T-helper 9 cell (primary cell): ENCODE measurements around the gene SMIM32.

Experiments used
- DNase-seq: peaks from one replicate; pipeline ENCODE4 v3.0.0-alpha.2; 2020

Gene SMIM32

DNA sequence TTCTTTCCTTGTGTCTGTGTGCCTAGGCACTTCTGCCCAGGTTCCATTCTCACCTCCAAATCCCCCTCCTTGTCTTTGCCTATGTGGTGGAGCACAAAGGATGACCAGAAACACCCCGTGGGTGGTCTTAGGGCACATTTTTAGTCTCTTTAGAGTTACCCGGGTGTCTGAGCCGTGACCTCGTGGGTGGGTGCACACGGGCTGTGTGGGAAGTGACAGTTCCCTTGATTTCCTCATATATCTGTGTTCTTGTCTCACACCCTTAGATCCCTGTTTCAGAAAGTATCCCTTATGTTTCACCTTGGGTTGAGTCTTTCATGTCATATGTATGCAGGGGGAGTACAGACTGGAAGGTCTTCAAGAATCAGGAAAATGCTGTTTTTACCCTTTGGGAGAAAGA lies 13.4 kb upstream of the SMIM32 start:
- no peak for DNase-seq

DNA sequence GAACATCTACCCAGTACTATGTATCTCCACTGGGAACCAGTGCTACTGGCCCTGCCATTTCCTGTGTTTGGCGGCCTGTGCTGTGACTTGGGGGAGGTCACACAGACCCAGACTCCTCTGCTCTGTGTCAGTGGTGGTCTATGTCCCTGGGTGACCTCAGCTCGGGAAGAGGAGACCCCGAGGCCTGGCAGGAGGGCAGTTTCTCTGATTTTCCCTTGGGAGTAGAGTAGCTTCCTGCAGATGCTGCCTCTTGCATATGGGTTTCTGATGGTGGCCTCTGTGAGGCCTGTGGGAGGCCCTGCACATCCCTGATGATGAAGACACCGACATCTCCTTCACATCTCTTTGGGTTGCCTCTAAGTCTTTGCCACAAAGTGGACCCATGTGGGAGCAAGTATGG lies 13.0 kb upstream of the SMIM32 start:
- DNase-seq: no peak

DNA sequence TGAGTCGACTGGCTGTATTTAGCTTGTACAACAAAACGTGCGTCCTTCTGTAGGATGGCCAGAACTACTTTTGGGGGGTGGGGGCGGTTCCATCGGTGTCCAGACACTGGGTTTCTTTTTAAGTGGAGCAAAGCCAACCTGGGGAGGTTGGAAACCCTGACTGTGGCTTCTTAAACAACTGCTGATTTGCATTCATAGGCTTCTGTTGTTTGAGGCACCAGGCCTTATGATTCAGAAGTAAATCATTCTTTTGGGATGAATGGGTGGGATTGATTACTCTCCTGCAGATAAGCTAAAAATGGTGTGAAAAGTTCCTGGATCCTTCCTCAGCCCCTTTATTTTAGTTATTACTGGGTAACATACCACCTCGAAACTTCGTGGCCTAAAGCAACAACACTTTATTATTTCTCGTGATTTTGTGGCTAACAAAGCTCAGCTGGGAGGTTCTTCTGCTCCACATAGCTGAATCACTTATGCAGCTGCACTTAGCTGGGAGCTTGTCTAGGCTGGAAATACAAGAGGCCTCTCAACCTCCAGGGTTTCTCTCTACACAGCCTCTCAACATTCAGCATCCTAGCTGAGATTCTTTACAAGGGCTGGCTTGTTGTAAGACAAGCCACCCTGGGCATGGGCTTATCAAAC lies 12.2 kb upstream of the SMIM32 start:
- DNase-seq: no peak

DNA sequence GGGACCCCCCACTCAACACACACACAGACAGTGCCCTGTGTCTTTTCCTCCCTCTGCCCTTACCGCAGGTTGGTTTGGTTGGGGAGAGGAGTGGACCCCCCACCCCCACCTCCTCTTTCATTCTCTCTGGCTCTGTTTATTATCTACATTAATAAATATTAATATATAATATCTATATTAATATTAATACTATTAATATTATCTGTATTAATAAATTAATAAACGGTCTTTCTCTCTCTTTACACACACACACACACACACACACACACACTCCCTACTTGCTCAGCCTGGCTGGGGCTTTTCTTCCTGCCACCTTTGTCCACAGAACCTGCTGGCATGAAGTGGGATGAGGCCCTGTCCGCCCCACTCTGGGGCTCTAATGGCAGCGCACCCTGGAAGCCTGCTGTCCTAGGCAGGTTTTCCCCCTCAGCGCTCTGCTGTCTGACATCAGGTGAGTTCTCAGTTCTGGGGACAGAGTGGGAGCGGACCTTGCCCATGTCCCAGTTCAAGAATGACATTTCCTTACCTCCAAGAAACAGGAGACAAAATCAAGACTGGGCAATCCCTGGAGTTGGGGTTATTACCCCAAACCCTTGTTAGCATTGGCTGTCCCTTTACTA lies 10.5 kb upstream of the SMIM32 start:
- DNase-seq: no peak

DNA sequence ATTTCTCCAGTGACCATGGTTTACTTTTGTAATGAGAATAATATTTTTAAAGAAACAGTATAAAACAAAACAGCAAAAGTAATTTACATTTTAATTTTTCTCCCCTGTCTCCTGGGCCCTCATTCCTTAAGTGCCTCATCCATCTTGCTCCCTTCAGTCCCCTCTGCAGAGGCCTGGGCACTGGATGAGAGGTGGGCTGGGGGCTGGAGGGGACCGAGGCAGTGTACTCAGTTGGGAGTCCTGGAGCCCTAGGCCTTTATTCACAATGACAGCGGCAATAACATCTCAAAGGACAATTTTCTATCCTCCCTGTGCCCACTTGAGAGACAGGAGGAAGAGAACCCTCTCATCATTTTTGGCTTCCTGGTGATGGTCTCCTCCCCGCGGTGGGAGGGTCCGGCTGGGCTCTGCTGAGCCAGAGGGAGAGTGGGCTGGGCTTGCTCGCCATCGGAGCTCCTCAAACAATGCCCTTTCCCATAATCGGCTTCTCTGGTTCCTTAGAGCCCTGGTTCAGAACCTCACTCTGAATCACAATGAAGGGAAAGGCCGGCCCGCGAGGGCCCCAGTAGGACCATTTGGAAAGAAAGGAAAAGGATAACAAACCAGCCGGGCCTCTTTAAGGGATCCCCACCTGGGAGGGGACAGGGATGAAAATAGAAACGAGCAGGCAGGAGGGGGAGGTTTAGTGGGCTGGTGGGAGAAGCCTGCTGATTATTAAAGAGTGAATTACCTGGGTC lies 9.7 kb upstream of the SMIM32 start:
- DNase-seq: no peak

DNA sequence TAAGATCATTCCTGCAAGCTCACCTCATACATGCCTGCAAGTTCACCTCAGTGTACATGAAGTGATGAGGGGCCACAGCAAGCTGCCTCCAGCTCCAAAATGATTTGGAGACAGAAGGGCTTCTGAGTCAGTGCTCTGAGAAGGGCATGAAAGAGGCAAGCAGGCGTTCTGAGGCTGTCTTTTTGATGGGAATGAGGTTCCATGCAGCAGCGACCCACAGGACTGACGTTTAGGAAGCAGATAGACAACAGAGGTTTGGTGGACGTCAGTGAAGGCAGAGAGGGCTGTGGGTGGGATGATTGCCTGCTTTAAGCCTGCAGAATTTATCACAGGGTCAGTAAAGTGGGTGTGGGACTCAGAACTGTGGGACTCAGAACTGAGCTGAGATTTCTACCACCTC lies 8.9 kb upstream of the SMIM32 start:
- DNase-seq: no peak

DNA sequence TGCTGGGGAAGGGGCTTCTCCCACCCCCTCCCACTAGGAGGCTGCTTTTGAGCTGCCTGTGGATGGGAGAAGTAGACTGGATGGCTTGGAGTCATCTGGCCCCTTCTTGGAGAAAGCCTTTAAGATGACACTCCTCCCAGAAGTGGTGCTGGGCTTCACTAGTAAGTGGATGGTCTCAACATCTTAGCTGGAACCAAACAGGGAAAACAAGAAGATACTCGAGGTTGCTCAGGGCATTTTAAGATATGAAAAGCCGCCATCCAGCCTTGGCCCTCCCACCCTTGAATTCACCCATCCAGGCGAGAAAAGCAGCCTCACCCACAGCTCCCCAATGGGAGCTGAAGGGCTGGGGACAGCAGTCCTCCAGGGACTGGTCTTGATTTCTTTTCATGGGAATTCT lies 7.8 kb upstream of the SMIM32 start:
- no peak for DNase-seq

DNA sequence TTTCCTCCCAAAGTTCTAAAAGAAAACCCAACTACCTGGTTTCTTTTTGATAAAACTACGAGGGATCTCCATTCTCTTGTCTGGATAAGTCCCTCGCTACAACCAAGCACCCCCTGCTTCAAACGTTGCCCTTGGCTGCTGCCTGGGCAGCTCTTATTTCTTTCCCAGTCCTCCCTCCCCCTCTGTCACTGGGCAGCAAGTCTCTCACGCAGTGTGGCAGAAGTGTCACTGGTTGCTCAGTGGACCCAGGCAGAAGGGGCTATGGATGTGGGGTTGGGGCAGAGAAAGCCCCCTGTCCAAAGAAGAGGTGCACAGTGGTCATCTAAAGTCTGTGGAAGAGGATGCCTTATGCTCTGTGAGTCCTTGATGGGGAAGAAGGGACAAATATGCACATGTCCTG lies 7.2 kb upstream of the SMIM32 start:
- no peak for DNase-seq

DNA sequence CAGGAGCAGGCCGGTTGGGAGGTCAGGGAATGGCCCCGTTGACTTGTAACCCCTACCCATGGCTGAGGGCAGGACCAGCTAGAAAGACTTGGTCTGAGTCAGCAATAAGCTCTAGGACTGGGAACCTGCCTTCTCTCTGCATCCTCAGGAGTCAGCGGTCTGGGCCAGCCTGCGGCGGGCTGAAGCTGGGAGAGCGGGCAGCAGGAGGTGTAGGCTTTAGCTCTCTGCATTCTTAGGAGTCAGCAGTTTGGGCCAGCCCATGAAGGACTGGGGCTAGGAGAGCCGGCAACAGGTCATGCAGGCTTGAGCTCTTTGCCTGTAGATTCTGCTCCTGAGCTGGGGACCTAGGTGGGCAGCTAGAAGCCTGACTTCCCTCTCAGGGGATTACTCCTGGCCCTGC lies 6.4 kb upstream of the SMIM32 start:
- DNase-seq: no peak

DNA sequence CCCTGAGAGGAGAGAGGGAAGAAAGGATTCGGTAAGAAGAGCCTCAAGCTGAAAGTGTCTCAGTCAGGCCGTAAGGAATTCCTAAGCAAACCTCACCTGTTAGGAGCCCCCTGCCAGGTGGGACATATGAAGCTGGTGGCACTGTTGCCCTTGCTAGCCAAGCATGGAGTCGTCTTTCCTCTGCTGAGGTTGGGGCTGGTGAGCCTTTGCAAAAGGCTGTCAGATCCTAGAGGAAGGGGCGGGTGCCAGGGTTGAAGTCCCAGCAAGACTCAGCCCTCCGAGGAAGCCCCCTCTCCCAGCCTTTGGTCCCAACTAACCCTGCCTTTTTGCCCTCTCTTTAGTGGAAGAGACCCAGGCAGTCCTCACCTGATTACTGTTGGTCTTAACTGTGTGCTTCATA lies 5.5 kb upstream of the SMIM32 start:
- DNase-seq: no peak

DNA sequence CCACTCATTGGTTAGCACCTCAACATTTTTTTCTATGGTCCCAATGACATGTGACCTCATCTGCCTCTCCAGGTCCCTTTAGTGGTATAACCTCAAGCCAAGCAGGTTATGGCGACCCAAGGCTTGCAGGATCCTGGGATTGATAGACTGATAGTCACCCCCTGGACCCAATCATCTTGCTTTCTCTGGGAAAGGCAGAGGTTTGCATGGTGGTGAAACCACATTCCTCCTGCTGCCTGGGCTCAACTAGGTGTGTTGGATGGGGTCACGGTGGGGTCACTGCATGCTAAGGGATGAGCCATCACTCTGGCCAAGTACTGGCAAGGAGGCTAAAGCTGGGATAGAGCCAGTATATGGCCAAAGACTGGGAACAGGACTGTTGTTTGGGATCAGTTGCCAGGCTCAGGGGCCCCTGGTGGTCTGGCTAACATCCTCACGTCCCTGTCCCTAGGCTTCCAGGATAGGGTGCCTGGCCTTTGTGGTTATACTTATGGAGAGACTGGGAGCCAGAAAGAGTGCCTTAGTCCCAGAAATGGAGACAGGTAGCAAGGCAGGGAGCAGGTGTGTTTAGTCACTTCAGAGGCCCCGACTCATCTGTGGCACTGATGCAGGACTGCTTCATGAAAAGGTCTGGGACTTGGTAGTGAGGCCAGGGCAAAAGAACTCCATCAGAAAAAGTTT lies 4.6 kb upstream of the SMIM32 start:
- no peak for DNase-seq

DNA sequence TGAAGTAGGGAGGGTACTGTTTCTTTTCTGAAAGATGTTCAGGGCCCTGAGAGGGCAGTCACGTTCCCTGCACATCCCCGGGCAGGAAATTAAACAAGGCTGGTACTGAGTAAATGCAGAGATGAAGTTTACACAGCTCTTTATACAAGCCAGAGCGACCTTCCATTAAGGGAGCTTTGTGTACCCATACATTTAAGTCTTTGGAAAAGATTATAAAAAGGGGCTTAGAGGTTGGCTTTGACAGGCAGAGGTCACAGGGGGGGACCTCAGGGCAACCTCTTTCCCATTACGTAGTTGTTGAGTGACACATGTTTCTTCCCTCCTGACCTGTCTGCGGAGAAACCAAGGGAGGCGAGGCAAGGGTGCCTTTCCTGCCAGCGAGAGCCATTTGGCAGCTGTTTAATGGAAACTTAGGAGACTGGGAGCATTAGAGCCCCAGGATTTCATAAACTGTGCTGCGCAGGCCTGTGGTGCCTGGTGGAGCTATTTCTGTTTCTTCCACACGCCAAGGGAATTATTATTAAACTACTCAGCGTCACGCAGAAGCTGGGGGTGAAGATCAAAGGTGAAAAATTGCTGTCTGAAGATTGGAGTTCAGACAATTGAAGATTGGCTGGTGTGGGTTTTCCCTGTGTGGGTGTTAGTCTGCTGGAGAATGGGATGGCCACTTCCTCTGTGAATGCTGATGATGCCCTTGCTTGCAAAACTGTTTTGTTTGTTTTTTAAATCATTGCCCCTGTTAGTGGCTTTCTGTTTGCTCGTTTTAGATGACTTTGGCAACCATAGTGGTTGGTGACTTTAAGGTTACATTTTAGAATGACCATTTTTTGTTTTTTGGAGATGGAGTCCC lies 3.2 kb upstream of the SMIM32 start:
- DNase-seq: no peak

DNA sequence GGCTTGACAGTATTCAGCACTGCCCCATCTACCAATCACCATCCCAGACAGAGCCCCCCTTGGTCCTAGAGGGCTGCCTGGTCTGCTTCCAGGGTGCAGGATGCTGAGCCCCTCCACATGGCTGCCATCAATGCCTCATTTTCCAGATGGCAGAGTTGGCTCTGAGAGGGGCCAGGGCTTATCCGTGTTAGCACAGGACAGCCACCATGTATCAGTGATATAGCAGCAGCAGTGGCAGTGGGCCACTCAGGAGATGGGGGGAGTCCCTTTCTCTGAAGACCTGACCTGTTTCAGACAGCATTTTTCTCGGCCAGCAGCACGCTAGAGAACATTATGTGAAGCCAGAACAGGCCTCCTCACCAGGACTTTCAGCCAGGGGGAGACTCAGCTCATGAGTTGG lies 1.6 kb upstream of the SMIM32 start:
- DNase-seq: no peak

DNA sequence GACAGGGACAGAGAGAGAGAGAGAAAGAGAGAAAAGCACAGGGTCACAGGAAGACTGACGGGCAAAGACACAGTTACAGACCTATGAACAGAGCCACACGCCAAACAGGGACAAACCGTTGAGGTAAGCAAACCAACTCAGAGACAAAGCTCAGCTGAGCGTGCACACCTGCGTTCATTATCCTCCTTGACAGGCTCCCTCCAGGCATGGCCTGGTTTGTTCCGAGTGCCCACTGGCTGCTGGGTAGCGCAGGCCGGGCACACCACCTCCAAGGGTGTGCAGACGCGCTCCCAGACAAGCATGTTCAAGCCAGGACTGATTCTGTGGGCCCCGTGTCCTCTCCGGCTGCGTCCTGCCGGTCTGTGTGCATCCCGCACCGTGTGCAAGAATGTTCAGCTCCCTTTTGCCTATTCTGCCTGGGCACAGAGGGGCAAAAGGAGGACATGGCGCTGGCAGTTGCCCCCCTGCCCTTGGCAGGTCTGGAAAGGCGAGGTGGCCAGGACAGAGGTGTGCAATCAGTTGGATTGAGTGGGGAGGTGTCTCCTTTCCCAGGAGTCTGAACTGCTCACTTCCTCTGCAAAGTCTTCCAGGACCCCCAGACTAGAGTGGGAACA lies 467 bp upstream of the SMIM32 start:
- DNase-seq: no peak

DNA sequence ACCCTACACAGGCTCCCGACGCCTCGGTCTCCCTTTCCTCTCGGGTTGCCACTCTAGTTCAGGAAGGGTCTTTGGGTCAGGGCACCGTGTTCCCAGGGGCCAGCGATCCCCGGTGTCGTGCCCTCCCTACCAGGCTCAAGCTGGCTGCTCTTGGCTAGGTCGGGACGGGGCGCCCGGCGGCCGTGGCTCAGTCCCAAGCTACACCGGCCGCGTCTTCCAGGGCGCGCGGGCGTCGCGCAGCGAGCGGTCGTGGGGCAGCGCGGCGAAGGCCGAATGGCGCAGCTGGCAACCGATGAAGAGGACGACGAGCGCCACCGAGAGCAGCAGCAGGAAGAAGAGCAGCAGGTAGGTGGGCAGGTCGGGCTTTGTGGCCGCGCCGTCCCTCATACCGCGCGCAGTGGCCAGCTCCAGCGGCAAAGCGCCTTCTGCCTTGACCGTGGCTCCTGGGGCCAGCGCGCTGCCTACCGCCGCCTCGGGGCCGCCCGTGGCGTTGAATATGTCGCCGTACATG lies 892 bp downstream of the SMIM32 start:
- no peak for DNase-seq

DNA sequence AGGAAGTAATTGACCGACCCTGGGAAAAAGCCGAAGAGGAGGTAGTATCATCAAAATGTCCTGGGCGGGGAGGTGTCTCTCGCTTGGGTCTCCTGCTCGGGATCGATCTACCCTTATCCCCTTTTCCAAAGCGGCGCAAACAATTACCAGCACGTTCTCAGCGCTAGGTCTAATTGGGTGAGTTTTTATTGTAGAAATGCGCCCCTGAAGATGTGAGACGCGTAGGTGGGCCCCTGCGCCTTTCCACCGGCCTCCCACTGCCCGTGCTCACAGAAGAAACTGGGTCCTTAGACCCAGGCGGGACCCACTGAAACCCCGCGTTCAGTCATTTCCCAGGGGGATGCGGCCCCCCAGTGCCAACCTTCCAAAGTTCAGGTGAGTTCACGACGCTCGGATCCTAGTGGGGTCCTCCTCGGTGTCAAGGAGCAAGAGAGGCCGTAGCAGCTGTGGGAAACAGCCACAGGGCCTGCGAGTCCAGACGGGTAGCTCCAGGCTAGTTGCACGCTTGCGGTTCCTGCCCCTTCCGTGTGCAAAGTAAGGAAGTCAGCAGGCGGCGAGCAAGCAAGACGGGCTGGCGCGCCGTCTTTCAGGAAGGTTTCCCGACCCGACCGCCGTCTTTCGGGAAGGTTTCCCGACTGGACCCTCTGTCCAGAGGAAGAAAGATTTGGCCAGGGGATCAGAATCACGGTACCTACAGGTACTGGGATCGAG lies 1.5 kb downstream of the SMIM32 start:
- DNase-seq: no peak

DNA sequence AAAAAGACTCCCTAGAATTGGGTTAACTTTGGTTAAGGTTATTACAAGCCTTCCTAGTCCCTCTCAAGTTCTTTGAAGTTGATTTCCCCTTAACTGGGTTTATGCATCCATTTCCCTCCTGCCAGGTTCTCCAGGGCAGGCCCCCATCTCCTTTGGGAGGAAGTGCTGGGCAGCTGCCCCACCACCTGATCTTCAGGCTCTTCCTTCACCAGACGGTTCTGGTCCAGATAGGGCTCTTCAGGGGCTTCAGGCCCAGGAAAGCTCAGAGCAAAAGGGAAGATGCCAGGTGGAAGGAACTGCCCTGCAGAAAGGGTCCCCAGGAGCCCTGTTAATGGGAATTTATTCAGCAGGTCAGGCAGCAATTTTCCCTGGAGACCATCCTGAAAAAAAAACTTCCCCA lies 2.1 kb downstream of the SMIM32 start:
- no peak for DNase-seq

DNA sequence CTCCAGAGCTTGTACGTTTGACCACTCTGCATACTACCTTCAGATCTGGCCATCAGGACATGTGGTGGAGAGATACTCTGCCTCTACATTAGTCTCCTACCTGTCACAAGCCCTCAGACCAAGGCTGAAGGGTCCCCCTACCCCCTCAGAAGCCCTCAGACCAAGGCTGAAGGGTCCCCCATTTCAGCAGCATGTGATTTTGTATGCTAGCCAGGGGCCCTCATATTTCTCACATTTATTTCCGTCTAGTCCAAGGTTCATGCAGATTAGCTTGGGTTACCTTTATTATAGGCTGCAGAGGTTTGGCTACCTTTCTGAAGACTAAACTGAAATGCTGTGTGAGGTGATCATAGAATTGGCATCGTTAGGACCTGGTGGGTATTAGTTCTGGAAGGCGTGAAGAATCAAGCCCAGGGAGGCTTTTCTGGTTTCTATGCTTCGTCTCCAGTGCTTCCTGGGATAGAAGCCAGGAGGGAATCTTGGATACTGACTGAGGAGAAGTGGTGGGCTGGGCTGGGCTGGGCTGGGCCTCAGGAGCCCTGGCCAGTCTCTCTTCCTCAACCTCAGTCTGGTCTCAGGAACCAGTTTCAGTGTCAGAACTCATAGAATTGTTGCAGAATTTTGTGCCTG lies 2.8 kb downstream of the SMIM32 start:
- no peak for DNase-seq

DNA sequence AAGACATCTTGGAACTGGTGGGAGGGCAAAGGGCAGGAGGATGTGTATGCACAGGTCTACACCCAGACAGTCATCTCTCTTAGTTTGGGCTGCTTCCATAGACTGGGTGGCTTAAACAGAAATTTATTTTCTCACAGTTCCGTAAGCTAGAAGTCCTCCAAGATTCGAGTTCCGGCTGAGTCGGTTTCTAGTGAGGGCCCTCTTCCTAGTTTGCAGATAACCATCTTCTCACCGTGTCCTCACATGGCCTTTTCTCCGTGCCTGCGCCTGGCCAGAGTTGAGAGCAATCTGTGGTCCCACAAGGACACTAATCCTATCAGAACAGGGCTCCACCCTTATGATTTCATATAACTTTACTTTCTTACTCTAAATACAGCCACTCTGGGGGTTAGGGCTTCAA lies 4.1 kb downstream of the SMIM32 start:
- no peak for DNase-seq

DNA sequence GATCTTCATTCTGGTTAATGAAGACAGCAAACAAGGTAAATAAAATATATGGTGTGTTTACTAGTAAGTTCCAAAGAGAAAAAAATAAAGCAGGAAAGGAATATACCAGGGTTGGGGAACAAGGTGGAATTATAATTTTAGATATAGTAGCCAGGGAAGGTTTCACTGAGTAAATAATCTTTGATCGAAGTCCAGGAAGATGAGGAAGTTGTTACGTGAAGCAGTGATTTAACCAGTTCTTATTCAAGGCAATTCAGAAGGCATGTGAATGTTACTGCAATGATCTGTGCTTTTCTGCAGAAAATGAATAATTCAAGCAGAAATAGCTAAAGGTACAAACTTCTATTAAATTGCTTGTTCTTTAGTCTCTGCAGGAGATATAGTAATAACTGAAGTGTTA lies 6.2 kb downstream of the SMIM32 start:
- DNase-seq: no peak
